Panc1 (cell line): Measurements from ENCODE around the gene DHPS.

Source experiments
- REST ChIP-seq, 2 experiments: IDR thresholded peaks; 2 replicates each; pipeline ENCODE4 v1.6.1; 2011 to 2012; ENCODE audit warnings: low read depth in 2 of 2, control low read depth in 1 of 2, low read length in 1 of 2, mild to moderate bottlenecking in 1 of 2, moderate library complexity in 1 of 2; ENCODE audit not compliant: insufficient read depth in 1 of 2
- TCF7L2 ChIP-seq: IDR thresholded peaks from 2 replicates; pipeline ENCODE4 v1.6.1; 2011; ENCODE audit warnings: mild to moderate bottlenecking, low read depth, low read length, inconsistent platforms

- TF ChIP-seq TCF7L2 (no peak), REST (IDR thresholded peaks at IDR 0.05; ENCODE audit: insufficient read depth in 1 of 2, low read depth in 2 of 2, low read length in 1 of 2) (no peak)
Observed at GRCh38 chr19:12731337-12731736, 49.7 kb upstream of the DHPS start.
